KG1 (cell line): ENCODE data around the gene TUBA4B.

ENCODE experiments used
- DNase-seq: peaks from one replicate; lab custom pipeline; 2025; lab: John Stamatoyannopoulos, UW

The TUBA4B gene

GRCh38 chr2:219252900-219253752 lies at the start of gene TUBA4B:
Gene TUBA4B, plus strand, starts transcription at chr2:219253243. Its CDS starts 165 bp downstream, at chr2:219253408.
- no peak for DNase-seq

GRCh38 chr2:219204425-219205164 lies 48.4 kb upstream of the TUBA4B start:
- no peak for DNase-seq

- DNase-seq, result no peak
These were observed 47.9 kb upstream of the TUBA4B start for GRCh38 chr2:219205165-219205538.

- DNase-seq, result no peak
These were observed 47.1 kb upstream of the TUBA4B start for GRCh38 chr2:219205981-219206327.

GRCh38 chr2:219206328-219207133 lies 46.5 kb upstream of the TUBA4B start, which contains the start of gene ZFAND2B:
Gene ZFAND2B, plus strand, starts transcription at chr2:219206782. Its CDS starts 206 bp downstream, at chr2:219206988.
- DNase-seq, result peak; percentile 91

GRCh38 chr2:219207134-219207883 lies 45.7 kb upstream of the TUBA4B start:
- no peak for DNase-seq

- DNase-seq, result no peak
These were observed 44.9 kb upstream of the TUBA4B start for GRCh38 chr2:219207884-219208740.

GRCh38 chr2:219209236-219210195 lies 43.5 kb upstream of the TUBA4B start:
- DNase-seq, result peak; percentile 75

- no peak for DNase-seq
These were observed 42.7 kb upstream of the TUBA4B start for GRCh38 chr2:219210196-219210885.

GRCh38 chr2:219210886-219211362 lies 42.1 kb upstream of the TUBA4B start:
- DNase-seq, result no peak

GRCh38 chr2:219213026-219213415 lies 40.0 kb upstream of the TUBA4B start:
- no peak for DNase-seq

GRCh38 chr2:219213486-219214071 lies 39.5 kb upstream of the TUBA4B start:
- no peak for DNase-seq

- no peak for DNase-seq
These were observed 38.9 kb upstream of the TUBA4B start for GRCh38 chr2:219214141-219214540.

GRCh38 chr2:219214786-219215185 lies 38.3 kb upstream of the TUBA4B start:
- no peak for DNase-seq

- DNase-seq, result no peak
These were observed 37.0 kb upstream of the TUBA4B start for GRCh38 chr2:219215871-219216534.

GRCh38 chr2:219216535-219216915 lies 36.5 kb upstream of the TUBA4B start:
- DNase-seq, result no peak

- no peak for DNase-seq
These were observed 34.8 kb upstream of the TUBA4B start for GRCh38 chr2:219218217-219218731.
